DMS53 (cell line): ENCODE data around the gene LY6G6D.

ENCODE experiments used
- DNase-seq: peaks from one replicate; lab custom pipeline; 2025; lab: John Stamatoyannopoulos, UW

Gene LY6G6D

GRCh38 chr6:31764198-31764597 is 49.0 kb downstream of the LY6G6D start:
- DNase-seq, result no peak

GRCh38 chr6:31765559-31765909 is 50.4 kb downstream of the LY6G6D start:
- DNase-seq, result no peak

GRCh38 chr6:31765910-31766794 is 51.0 kb downstream of the LY6G6D start:
- DNase-seq, result peak; percentile 80

DNA sequence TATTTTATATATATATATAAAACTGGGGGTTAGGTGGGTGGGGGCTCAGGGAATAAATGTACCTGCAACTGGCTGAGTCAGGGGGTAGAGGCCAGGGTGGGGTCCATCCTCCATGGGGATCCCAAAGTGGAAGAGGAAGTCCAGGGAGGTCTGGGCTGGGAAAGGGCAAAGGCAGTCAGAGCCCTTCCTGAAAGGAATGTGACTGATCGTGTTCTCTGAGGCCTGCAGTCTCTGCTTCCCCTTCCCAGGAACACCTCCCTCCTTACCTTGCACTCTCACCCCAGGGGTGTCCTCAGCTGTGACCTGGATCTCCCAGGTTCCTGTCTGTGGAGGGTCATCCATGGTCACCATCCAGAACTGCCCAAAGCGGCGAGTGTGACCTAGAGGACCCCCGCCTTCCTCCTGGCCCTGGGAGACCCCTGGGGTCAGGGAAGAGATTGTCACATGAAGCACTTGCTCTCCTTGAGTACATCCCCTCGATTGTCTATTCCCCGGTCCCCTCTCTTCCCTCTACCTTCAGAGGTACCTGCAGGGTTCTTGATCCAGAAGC is 52.0 kb downstream of the LY6G6D start:
- DNase-seq, result no peak
